H9 (cell line): Measurements from ENCODE around the gene KY. TPM values are rescaled to one million over a fixed set of nuclear protein-coding genes. Genes with fewer than 3 reads are reported as not detected.

Experiments
- DNase-seq: peaks from one replicate; pipeline ENCODE4 v3.0.0-alpha.2; 2017
- H2AFZ ChIP-seq: one replicate; pipeline ENCODE4 v1.6.1; 2013; ENCODE audit warnings: mild to moderate bottlenecking, low read length, control low read depth, moderate library complexity
- H2AK5ac ChIP-seq: 2 replicates; pipeline ENCODE4 v1.6.1; 2013; ENCODE audit warnings: low read length, control low read depth, mixed read lengths; ENCODE audit not compliant: insufficient read length
- H2BK120ac ChIP-seq: one replicate; pipeline ENCODE4 v1.6.1; 2013; ENCODE audit warnings: low read depth, mild to moderate bottlenecking, low read length, control low read depth, inconsistent platforms; ENCODE audit not compliant: poor library complexity, severe bottlenecking
- H2BK12ac ChIP-seq: 2 replicates; pipeline ENCODE4 v1.6.1; 2013; ENCODE audit warnings: low read length, control low read depth, mixed read lengths, low read depth; ENCODE audit not compliant: insufficient read length
- H2BK15ac ChIP-seq: 2 replicates; pipeline ENCODE4 v1.6.1; 2013; ENCODE audit warnings: low read depth, low read length, control low read depth
- H2BK20ac ChIP-seq: one replicate; pipeline ENCODE4 v1.6.1; 2013; ENCODE audit warnings: low read depth, mild to moderate bottlenecking, low read length, control low read depth, inconsistent platforms; ENCODE audit not compliant: poor library complexity, severe bottlenecking
- H2BK5ac ChIP-seq: 2 replicates; pipeline ENCODE4 v1.6.1; 2013; ENCODE audit warnings: low read length, control low read depth, mixed read lengths; ENCODE audit not compliant: insufficient read length
- H3K14ac ChIP-seq: 2 replicates; pipeline ENCODE4 v1.6.1; 2013; ENCODE audit warnings: low read length, control low read depth; ENCODE audit not compliant: insufficient read depth
- H3K18ac ChIP-seq: 2 replicates; pipeline ENCODE4 v1.6.1; 2013; ENCODE audit warnings: low read depth, mild to moderate bottlenecking, mixed read lengths, low read length, control low read depth; ENCODE audit not compliant: insufficient read length
- H3K23ac ChIP-seq: 2 replicates; pipeline ENCODE4 v1.6.1; 2013; ENCODE audit warnings: low read length, control low read depth, mixed read lengths, low read depth; ENCODE audit not compliant: insufficient read length
- H3K23me2 ChIP-seq: 2 replicates; pipeline ENCODE4 v1.6.1; 2013; ENCODE audit warnings: low read depth, mild to moderate bottlenecking, mixed read lengths, low read length, control low read depth; ENCODE audit not compliant: insufficient read length, poor library complexity, severe bottlenecking
- H3K27ac ChIP-seq: 2 replicates; pipeline ENCODE4 v1.5.1; 2013; ENCODE audit warnings: low read length, control low read depth, mixed read lengths, low read depth; ENCODE audit not compliant: insufficient read length
- H3K27me3 ChIP-seq: 2 replicates; pipeline ENCODE4 v1.6.1; 2013; ENCODE audit warnings: low read length, control low read depth, inconsistent platforms; ENCODE audit not compliant: insufficient read depth
- H3K4ac ChIP-seq: 2 replicates; pipeline ENCODE4 v1.6.1; 2013; ENCODE audit warnings: low read depth, mild to moderate bottlenecking, control low read depth, inconsistent platforms, low read length, moderate library complexity
- H3K4me1 ChIP-seq: 2 replicates; pipeline ENCODE4 v1.6.1; 2013; ENCODE audit warnings: low read length, control low read depth, inconsistent platforms; ENCODE audit not compliant: insufficient read depth
- H3K4me2 ChIP-seq: 2 replicates; pipeline ENCODE4 v1.6.1; 2013; ENCODE audit warnings: low read length, control low read depth, mixed read lengths; ENCODE audit not compliant: insufficient read length, insufficient read depth
- H3K56ac ChIP-seq: 2 replicates; pipeline ENCODE4 v1.6.1; 2013; ENCODE audit warnings: low read depth, mild to moderate bottlenecking, mixed read lengths, low read length, control low read depth; ENCODE audit not compliant: insufficient read length
- H3K79me1 ChIP-seq: 2 replicates; pipeline ENCODE4 v1.6.1; 2013; ENCODE audit warnings: low read depth, mild to moderate bottlenecking, moderate library complexity, low read length, control low read depth, inconsistent platforms; ENCODE audit not compliant: insufficient read depth, poor library complexity, severe bottlenecking
- H3K79me2 ChIP-seq: 2 replicates; pipeline ENCODE4 v1.6.1; 2013; ENCODE audit warnings: low read length, control low read depth, inconsistent platforms; ENCODE audit not compliant: insufficient read depth
- H3K9ac ChIP-seq: 2 replicates; pipeline ENCODE4 v1.6.1; 2013; ENCODE audit warnings: low read length, control low read depth, mixed read lengths; ENCODE audit not compliant: insufficient read length; ENCODE audit errors: extremely low read depth
- H3K9me3 ChIP-seq: one replicate; pipeline ENCODE4 v1.6.1; 2013; ENCODE audit warnings: low read depth, low read length, inconsistent platforms; ENCODE audit not compliant: control insufficient read depth
- H3T11ph ChIP-seq: one replicate; pipeline ENCODE4 v1.6.1; 2013; ENCODE audit warnings: mild to moderate bottlenecking, low read length, control low read depth, inconsistent platforms
- H4K20me1 ChIP-seq: one replicate; pipeline ENCODE4 v1.6.1; 2013; ENCODE audit not compliant: control insufficient read depth, insufficient read length, insufficient read depth
- H4K5ac ChIP-seq: 2 replicates; pipeline ENCODE4 v1.6.1; 2013; ENCODE audit warnings: low read depth, mild to moderate bottlenecking, mixed read lengths, low read length, control low read depth; ENCODE audit not compliant: insufficient read length
- H4K8ac ChIP-seq: replicated peaks from 2 replicates; pipeline ENCODE4 v1.6.1; 2013; ENCODE audit warnings: low read length, control low read depth, mixed read lengths, low read depth; ENCODE audit not compliant: insufficient read length
- H4K91ac ChIP-seq: 2 replicates; pipeline ENCODE4 v1.6.1; 2013; ENCODE audit warnings: low read depth, mild to moderate bottlenecking, moderate library complexity, mixed read lengths, low read length, control low read depth; ENCODE audit not compliant: insufficient read length
- H3K27ac Mint-ChIP-seq, 3 experiments: 2 replicates in 2 of 3; 3 replicates in 1 of 3; pipeline ENCODE4 v1.8.0; 2020 to 2021; ENCODE audit warnings: mixed read lengths in 3 of 3, mild to moderate bottlenecking in 1 of 3, moderate library complexity in 1 of 3
- H3K27me3 Mint-ChIP-seq: 2 replicates; pipeline ENCODE4 v1.8.0; 2021; ENCODE audit warnings: low read depth, mild to moderate bottlenecking, moderate library complexity, mixed read lengths
- H3K36me3 Mint-ChIP-seq, 3 experiments: 2 replicates in 2 of 3; 3 replicates in 1 of 3; pipeline ENCODE4 v1.8.0; 2020 to 2021; ENCODE audit warnings: low read depth in 3 of 3, mixed read lengths in 3 of 3; ENCODE audit not compliant: insufficient read depth in 1 of 3
- H3K4me1 Mint-ChIP-seq, 2 experiments: 2 replicates each; pipeline ENCODE4 v1.8.0; 2020; ENCODE audit warnings: mixed read lengths in 2 of 2
- H3K4me3 Mint-ChIP-seq, 2 experiments: 2 replicates in 1 of 2; 3 replicates in 1 of 2; pipeline ENCODE4 v1.8.0; 2020 to 2021; ENCODE audit warnings: mild to moderate bottlenecking in 2 of 2, mixed read lengths in 2 of 2, moderate library complexity in 1 of 2
- H3K9me3 Mint-ChIP-seq, 2 experiments: 2 replicates in 1 of 2; 3 replicates in 1 of 2; pipeline ENCODE4 v1.8.0; 2020; ENCODE audit warnings: mild to moderate bottlenecking in 2 of 2, mixed read lengths in 2 of 2, moderate library complexity in 1 of 2
- CTCF ChIP-seq: fragments of 200-600 bp; sonication (generic); conservative IDR thresholded peaks from 3 replicates; pipeline ENCODE4 v1.8.0; 2021; ENCODE audit warnings: antibody characterized with exemption, mild to moderate bottlenecking
- WGBS: extraction: QIAGEN DNeasy Blood & Tissue Kit; methylation state at CpG from one replicate; pipeline ENCODE4 v1.1.7; 2013; ENCODE audit warnings: missing lambda C conversion rate, low lambda C conversion rate, mixed read lengths; ENCODE audit not compliant: insufficient read length; ENCODE audit errors: extremely low coverage; 5-methylcytosine and 5-hydroxymethylcytosine counted together
- total RNA-seq: library from RNA; stranded (reverse); gene quantifications from 2 replicates; pipeline ENCODE4 v1.2.1, GENCODE V29; 2021

The KY gene
- total RNA-seq, 1 experiment from 2014 or later, result not detected

GRCh38 chr3:134663721-134664456 is 13.1 kb upstream of the KY start:
- Mint-ChIP-seq H3K36me3 (no peaks in the 10 kb centered on the region; a peak in 1 of 7 replicates), H3K27me3 (peaks cover 71% of the 10 kb centered on the region)
- no CpG with 5 or more reads among the region's 7 CpGs for WGBS

More at GRCh38 chr3:134663721-134664456, 13.1 kb upstream of the KY start:
- Histone ChIP-seq H3K79me1 (no peaks in the 10 kb centered on the region), H3K4me1 (no peaks in the 10 kb centered on the region), H3K9me3 (no peaks in the 10 kb centered on the region), H4K20me1 (no peaks in the 10 kb centered on the region), H2BK20ac (no peak overlapping the region), H4K8ac (no peak overlapping the region), H2BK12ac (no peak overlapping the region), H3K14ac (peak overlapping the region; percentile 39; the same call in 1 of the 2 replicates), H3K23ac (no peak overlapping the region), H3K23me2 (no peaks in the 10 kb centered on the region), H3K4me2 (no peak overlapping the region), H2BK5ac (no peak overlapping the region), H3K18ac (peak overlapping the region; percentile 11), H3K9ac (no peak overlapping the region), H2BK120ac (no peak overlapping the region), H4K5ac (no peak overlapping the region), H2BK15ac (no peak overlapping the region), H4K91ac (no peak overlapping the region), H3K27me3 (no peaks in the 10 kb centered on the region), H3K79me2 (no peaks in the 10 kb centered on the region), H3K4ac (no peak overlapping the region), H3K56ac (no peak overlapping the region), H2AFZ (no peak overlapping the region), H2AK5ac (no peak overlapping the region), H3K27ac (no peak overlapping the region), H3T11ph (no peak overlapping the region)
- Mint-ChIP-seq H3K27ac (no peak overlapping the region), H3K4me3 (no peak overlapping the region), H3K9me3 (0 out of 5 replicates have a peak, but pooled peaks cover 0 to 2% of the 10 kb centered on the region in 2 experiments), H3K4me1 (peaks cover 4 to 10% of the 10 kb centered on the region in 2 experiments; a peak in 3 of 4 replicates)
- TF ChIP-seq CTCF, result no peak
- DNase-seq, result no peak
